ENCODE measurements around the gene CCDC185. TPM values are rescaled to one million over a fixed set of nuclear protein-coding genes. Genes with fewer than 3 reads are reported as not detected.

The CCDC185 gene
- not detected for polyA plus RNA-seq (2012; ENCODE audit: low read depth, missing spikeins)

DNA sequence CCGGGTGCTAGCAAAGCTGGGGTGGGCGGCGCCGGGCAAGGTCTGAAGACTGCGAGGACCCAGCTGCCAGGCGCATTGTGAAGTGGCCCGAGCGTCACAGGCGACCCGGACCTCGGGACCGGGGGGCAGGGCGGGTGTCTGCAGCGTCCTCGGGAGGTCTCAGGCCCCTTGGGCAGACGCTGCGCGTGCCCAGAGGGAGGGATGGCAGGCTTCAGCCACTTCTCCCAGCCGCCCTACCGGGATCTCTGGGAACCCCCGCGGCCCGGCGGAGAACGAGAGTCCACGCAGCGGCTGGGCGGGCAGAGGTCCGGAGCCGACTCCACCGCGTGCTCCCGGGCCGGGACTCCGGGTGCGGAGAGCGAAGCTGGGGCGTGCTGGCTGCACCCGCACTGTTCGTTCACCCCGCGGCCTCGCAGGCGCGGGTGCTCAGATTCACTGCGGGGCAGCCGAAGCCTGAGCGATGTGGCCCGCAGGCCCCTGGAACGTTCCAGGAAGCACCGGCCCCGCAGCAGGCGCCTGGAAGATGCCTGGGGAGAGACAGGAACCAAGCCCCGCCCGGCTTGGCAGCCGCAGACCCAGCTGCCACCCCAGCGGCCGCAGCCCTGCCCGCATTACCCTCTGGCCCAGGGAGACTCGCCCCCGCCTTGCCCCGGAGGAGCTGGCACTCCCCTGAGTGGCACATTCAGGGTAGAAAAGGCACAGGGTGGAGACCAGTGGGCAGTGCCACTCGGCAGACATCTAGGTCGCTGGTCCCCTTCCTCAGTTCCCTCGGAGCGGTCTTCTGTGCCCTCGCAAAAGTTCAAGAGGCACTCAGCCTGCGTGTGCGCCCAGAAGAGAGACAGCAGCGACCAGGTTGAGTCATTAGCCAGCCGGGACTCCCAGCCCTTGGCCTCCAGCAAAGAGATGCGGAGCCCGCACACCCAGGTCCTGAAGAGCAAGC, at the start of gene CCDC185:
CCDC185 (plus strand) TSS at position 141 of the 940 bp plus-strand sequence; CDS start at position 202, 61 bp downstream.
- TF ChIP-seq TAF1 (IDR thresholded peaks at IDR 0.05; ENCODE audit: low read depth, low read length), result no peak
- no peak for TF ChIP-seq POLR2AphosphoS5 (IDR thresholded peaks at IDR 0.05; ENCODE audit: low read depth, low read length)
- TF ChIP-seq POU2F2 (IDR thresholded peaks at IDR 0.05; ENCODE audit: low read depth, low read length), result no peak
- no peak for TF ChIP-seq SPI1 (IDR thresholded peaks at IDR 0.05; ENCODE audit: low read depth, low read length)
- TF ChIP-seq POLR2A (IDR thresholded peaks at IDR 0.05; ENCODE audit: low read depth, low read length), result no peak
- TF ChIP-seq PAX5 (IDR thresholded peaks at IDR 0.05; ENCODE audit: insufficient read depth, low read length, severe bottlenecking), result no peak
- no peak for FAIRE-seq
- no peak for DNase-seq (ENCODE audit: insufficient read length, low spot score)

DNA sequence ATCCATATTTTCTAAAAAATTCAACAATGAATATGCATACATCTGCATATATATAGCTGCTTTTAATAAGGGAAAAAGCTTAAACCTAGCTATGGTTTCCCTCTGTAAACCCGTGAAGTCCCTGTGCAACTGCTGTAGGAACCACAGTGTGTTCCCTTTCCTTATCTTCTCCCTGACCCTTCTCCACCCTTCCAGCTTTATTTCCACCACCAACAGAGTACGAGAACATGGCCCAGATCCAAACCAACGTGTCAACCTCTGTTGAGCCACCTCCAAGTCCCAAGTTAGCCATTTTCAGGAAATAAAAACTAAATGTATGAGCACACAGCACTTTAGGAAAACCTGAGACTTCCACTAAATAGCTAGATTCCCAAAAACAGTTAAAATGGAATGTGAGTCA, 49.5 kb upstream of the CCDC185 start:
- TF ChIP-seq POLR2AphosphoS5 (IDR thresholded peaks at IDR 0.05; ENCODE audit: low read depth, low read length) (no peak), SPI1 (IDR thresholded peaks at IDR 0.05; ENCODE audit: low read depth, low read length) (no peak), TAF1 (IDR thresholded peaks at IDR 0.05; ENCODE audit: low read depth, low read length) (no peak), POU2F2 (IDR thresholded peaks at IDR 0.05; ENCODE audit: low read depth, low read length) (no peak)
- FAIRE-seq, result no peak

DNA sequence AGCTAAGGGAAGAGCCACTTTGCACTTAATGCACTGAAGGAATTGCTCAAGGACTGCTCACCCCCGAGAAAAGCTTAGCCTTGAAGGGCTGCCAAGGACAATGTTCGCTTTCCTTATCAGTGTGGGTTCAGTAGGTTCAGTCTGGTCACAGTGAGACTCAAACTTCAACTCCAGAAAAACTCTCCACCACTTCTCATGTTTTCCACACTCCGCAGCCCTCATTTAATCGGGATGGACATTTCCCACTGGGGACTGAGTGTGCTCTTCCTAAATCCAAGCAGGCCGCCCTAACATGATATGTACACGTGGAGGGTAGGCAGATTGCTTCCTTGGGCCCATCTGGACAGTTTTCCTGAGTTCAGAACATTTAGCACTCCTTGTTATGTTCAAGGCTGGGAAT, 48.7 kb upstream of the CCDC185 start:
- TF ChIP-seq POLR2A (IDR thresholded peaks at IDR 0.05; ENCODE audit: low read depth, low read length) (no peak), POLR2AphosphoS5 (IDR thresholded peaks at IDR 0.05; ENCODE audit: low read depth, low read length) (no peak), POU2F2 (IDR thresholded peaks at IDR 0.05; ENCODE audit: low read depth, low read length) (no peak), SPI1 (IDR thresholded peaks at IDR 0.05; ENCODE audit: low read depth, low read length) (no peak), PAX5 (IDR thresholded peaks at IDR 0.05; ENCODE audit: insufficient read depth, low read length, severe bottlenecking) (no peak), TAF1 (IDR thresholded peaks at IDR 0.05; ENCODE audit: low read depth, low read length) (no peak)
- DNase-seq (ENCODE audit: insufficient read length, low spot score) (no peak), FAIRE-seq (no peak)

More for the DNA sequence above, 49.5 kb upstream of the CCDC185 start:
- DNase-seq (ENCODE audit: insufficient read length, low spot score), result no peak

DNA sequence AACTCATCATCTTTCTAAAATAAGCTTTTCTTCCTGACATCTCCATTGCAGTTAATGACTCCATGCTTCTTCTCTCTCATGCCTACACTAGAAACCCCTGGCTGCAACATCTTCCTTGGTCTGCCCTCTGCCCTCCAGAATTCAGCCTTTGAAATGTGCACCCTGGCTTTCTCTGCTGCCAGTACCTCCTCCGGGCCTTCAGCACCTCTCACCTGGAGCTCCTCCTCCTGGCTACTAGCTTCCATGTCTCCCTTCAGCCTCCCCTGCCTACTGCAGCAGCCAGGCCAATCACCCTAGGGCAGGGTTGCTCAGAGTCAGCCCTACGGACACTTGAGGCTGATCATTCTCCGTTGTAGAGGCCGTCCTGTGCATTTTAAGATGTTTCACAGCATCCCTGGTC, 47.5 kb upstream of the CCDC185 start:
- TF ChIP-seq POLR2AphosphoS5 (IDR thresholded peaks at IDR 0.05; ENCODE audit: low read depth, low read length), result no peak
- DNase-seq (ENCODE audit: insufficient read length, low spot score) (no peak), FAIRE-seq (no peak)

DNA sequence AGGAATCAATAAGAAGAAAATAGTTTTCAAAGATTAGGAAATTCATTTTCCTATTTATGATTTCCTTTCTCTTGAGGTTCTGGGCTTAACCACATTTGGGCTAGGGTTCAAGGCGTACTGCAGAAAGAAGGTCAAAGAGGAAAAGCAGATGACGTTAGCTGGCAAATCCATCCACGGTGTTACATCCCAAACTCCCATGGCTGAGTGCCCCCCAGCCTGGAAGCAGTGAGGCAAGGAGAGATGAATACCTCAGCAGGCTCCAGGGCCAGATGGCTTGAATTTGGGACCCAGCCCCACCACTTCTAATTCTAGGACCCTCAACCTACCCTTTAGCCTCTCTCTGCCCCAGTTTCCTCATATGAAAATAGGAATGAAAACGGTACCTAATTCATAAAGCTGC, 46.9 kb upstream of the CCDC185 start:
- FAIRE-seq (no peak), DNase-seq (ENCODE audit: insufficient read length, low spot score) (no peak)

DNA sequence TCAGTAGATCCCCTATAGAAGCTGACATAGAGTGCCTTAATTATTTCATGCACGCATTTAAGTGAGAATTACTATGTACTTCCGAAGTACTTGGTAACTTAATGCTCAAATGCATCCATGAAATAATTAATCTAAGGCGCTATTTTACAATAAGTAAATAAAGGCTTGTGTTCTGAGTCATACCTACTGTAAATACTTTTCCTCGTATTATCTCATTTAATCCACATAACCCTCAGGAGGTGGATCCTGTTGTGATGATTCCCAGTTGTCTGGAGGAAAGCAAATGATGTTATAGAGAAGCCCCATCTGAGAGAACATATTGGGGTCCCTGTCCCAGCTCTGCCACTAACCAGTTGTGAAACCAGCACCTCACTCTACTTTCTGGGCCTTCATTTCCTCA, 45.6 kb upstream of the CCDC185 start:
- no peak for TF ChIP-seq PAX5 (IDR thresholded peaks at IDR 0.05; ENCODE audit: insufficient read depth, low read length, severe bottlenecking)
- TF ChIP-seq POU2F2 (IDR thresholded peaks at IDR 0.05; ENCODE audit: low read depth, low read length), result no peak
- no peak for TF ChIP-seq POLR2A (IDR thresholded peaks at IDR 0.05; ENCODE audit: low read depth, low read length)
- TF ChIP-seq POLR2AphosphoS5 (IDR thresholded peaks at IDR 0.05; ENCODE audit: low read depth, low read length), result no peak
- TF ChIP-seq SPI1 (IDR thresholded peaks at IDR 0.05; ENCODE audit: low read depth, low read length), result no peak
- TF ChIP-seq TAF1 (IDR thresholded peaks at IDR 0.05; ENCODE audit: low read depth, low read length), result no peak
- no peak for FAIRE-seq
- DNase-seq (ENCODE audit: insufficient read length, low spot score), result no peak

More for the DNA sequence above, 46.9 kb upstream of the CCDC185 start:
- TF ChIP-seq POLR2A (IDR thresholded peaks at IDR 0.05; ENCODE audit: low read depth, low read length) (no peak), POLR2AphosphoS5 (IDR thresholded peaks at IDR 0.05; ENCODE audit: low read depth, low read length) (no peak), TAF1 (IDR thresholded peaks at IDR 0.05; ENCODE audit: low read depth, low read length) (no peak), PAX5 (IDR thresholded peaks at IDR 0.05; ENCODE audit: insufficient read depth, low read length, severe bottlenecking) (no peak), SPI1 (IDR thresholded peaks at IDR 0.05; ENCODE audit: low read depth, low read length) (no peak), POU2F2 (IDR thresholded peaks at IDR 0.05; ENCODE audit: low read depth, low read length) (no peak)

DNA sequence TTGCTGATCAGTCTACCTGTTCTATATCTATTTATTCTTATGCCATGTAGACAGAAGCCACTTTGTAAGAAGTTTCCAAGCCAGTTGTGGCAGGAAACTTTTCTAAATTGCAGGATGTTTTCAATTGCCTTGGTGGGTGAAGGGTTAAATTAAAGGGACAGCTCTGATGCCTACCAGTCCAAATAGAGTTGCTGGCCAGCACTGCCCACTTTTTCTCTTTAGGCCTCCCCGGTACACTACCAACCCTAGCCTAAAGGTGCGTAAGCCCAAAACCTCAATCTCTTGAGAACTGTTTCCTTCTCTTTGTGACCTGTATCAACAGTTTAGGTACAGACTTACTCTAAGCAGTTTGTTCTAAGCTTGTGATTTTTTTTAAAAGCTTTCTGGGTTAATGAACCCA, 44.8 kb upstream of the CCDC185 start:
- FAIRE-seq (no peak), DNase-seq (ENCODE audit: insufficient read length, low spot score) (no peak)
- no peak for TF ChIP-seq POU2F2 (IDR thresholded peaks at IDR 0.05; ENCODE audit: low read depth, low read length)
- TF ChIP-seq SPI1 (IDR thresholded peaks at IDR 0.05; ENCODE audit: low read depth, low read length), result no peak
- TF ChIP-seq PAX5 (IDR thresholded peaks at IDR 0.05; ENCODE audit: insufficient read depth, low read length, severe bottlenecking), result no peak
- no peak for TF ChIP-seq POLR2A (IDR thresholded peaks at IDR 0.05; ENCODE audit: low read depth, low read length)
- no peak for TF ChIP-seq TAF1 (IDR thresholded peaks at IDR 0.05; ENCODE audit: low read depth, low read length)
- TF ChIP-seq POLR2AphosphoS5 (IDR thresholded peaks at IDR 0.05; ENCODE audit: low read depth, low read length), result no peak

DNA sequence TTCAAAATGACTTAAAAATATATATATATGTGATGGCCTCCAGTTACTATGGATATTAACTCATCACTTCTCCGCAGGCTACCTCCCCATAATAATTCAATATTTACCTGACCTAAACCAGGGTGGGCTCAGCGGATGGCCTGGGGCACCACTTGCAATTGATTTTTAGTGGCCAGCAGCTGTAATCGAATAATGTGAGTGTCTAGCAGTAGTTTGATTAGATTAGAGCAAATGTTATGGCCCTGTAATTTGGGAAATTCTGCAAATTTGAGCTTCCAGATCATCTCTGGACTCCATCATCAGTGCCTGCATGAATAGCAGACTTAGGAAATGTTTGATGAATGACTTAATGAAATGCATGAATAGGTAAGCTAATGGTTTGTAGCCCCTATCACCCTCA, 44.0 kb upstream of the CCDC185 start:
- no peak for DNase-seq (ENCODE audit: insufficient read length, low spot score)
- TF ChIP-seq POU2F2 (IDR thresholded peaks at IDR 0.05; ENCODE audit: low read depth, low read length) (no peak), POLR2AphosphoS5 (IDR thresholded peaks at IDR 0.05; ENCODE audit: low read depth, low read length) (no peak), POLR2A (IDR thresholded peaks at IDR 0.05; ENCODE audit: low read depth, low read length) (no peak), TAF1 (IDR thresholded peaks at IDR 0.05; ENCODE audit: low read depth, low read length) (no peak), SPI1 (IDR thresholded peaks at IDR 0.05; ENCODE audit: low read depth, low read length) (no peak), PAX5 (IDR thresholded peaks at IDR 0.05; ENCODE audit: insufficient read depth, low read length, severe bottlenecking) (no peak)
- FAIRE-seq, result no peak

DNA sequence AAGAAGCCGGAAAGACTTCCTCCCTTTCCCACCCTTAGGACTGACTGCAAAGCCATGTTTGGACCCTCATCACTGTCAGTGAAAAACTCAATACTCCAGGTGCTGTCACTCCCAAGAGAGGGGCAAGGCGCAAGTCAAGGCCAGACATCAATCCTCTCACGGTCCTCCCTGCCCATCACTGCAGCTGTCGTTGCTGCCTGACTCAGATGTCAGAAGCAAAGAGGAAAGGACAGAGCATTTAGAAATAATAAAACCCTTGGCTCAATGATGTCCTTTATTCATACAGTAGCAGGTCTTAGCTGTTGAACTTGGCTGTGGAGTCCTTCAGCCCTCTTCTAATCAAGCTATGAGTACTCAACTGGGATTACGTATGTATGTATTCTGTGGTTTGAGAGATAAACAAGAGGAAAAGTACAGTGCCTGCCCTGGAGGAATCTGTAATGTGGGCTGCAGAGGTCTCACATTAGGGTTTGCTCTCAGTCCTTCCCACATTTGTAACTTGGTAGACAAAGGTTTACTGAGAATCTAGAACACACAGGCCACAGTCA, 42.8 kb upstream of the CCDC185 start:
- TF ChIP-seq SPI1 (IDR thresholded peaks at IDR 0.05; ENCODE audit: low read depth, low read length) (no peak), PAX5 (IDR thresholded peaks at IDR 0.05; ENCODE audit: insufficient read depth, low read length, severe bottlenecking) (no peak), POU2F2 (IDR thresholded peaks at IDR 0.05; ENCODE audit: low read depth, low read length) (no peak), POLR2AphosphoS5 (IDR thresholded peaks at IDR 0.05; ENCODE audit: low read depth, low read length) (no peak), POLR2A (IDR thresholded peaks at IDR 0.05; ENCODE audit: low read depth, low read length) (no peak), TAF1 (IDR thresholded peaks at IDR 0.05; ENCODE audit: low read depth, low read length) (no peak)
- no peak for DNase-seq (ENCODE audit: insufficient read length, low spot score)
- no peak for FAIRE-seq
